SK-N-SH treated with all-trans-retinoic acid at 6 μM for 48 hours (cell line): Measurements from ENCODE around the gene EMSY.

Source experiments
- ARNTL ChIP-seq: fragments of 450-650 bp; formaldehyde crosslinking; IDR thresholded peaks from 2 replicates; pipeline ENCODE4 v1.5.0; 2020; ENCODE audit warnings: low read depth, mild to moderate bottlenecking, moderate library complexity, borderline replicate concordance
- GLIS3 ChIP-seq: fragments of 250-450 bp; sonication (Bioruptor Pico); IDR thresholded peaks from 2 replicates; pipeline ENCODE4 v1.5.0; 2020; ENCODE audit warnings: mild to moderate bottlenecking, moderate library complexity
- POU6F1 ChIP-seq: fragments of 250-450 bp; sonication (Bioruptor Pico); IDR thresholded peaks from 2 replicates; pipeline ENCODE4 v1.8.0; 2021; ENCODE audit warnings: low read depth, mild to moderate bottlenecking, moderate library complexity, borderline replicate concordance
- RARB ChIP-seq: fragments of 250-450 bp; sonication (Bioruptor Pico); IDR thresholded peaks from 2 replicates; pipeline ENCODE4 v1.8.0; 2021; ENCODE audit warnings: mild to moderate bottlenecking, moderate library complexity
- TSHZ2 ChIP-seq: fragments of 250-450 bp; sonication (Bioruptor Pico); IDR thresholded peaks from 2 replicates; pipeline ENCODE4 v1.5.0; 2020; ENCODE audit warnings: mild to moderate bottlenecking, moderate library complexity
- ZFP3 ChIP-seq: fragments of 250-450 bp; sonication (Bioruptor Pico); IDR thresholded peaks from 2 replicates; pipeline ENCODE4 v1.5.0; 2020; ENCODE audit warnings: mild to moderate bottlenecking, moderate library complexity
- ZFP30 ChIP-seq: fragments of 450-650 bp; formaldehyde crosslinking; IDR thresholded peaks from 2 replicates; pipeline ENCODE4 v1.5.0; 2022; ENCODE audit warnings: mild to moderate bottlenecking, moderate library complexity

- no peak for TF ChIP-seq ARNTL
- no peak for TF ChIP-seq ZFP30 (CRISPR knock-in tag)
- no peak for TF ChIP-seq RARB (CRISPR knock-in tag)
- no peak for TF ChIP-seq POU6F1 (CRISPR knock-in tag)
- TF ChIP-seq ZFP3: no peak
- no peak for TF ChIP-seq TSHZ2 (CRISPR knock-in tag)
- TF ChIP-seq GLIS3 (CRISPR knock-in tag): no peak
These were observed 62.0 kb downstream of the EMSY start for GRCh38 chr11:76506833-76507232.
